CD4-positive, alpha-beta T cell treated with Interleukin-17A for 1 hour (primary cell): Measurements from ENCODE around the gene TMED4.

Experiments used
- DNase-seq: peaks from one replicate; pipeline ENCODE4 v3.0.0-alpha.2; 2020

Gene TMED4

GRCh38 chr7:44581879-44582603 lies at the start of gene TMED4:
Gene TMED4, minus strand, starts transcription at chr7:44582231. Its CDS starts 25 bp downstream, at chr7:44582206.
- DNase-seq, result peak; percentile 100

- DNase-seq, result peak; percentile 77
Observed at GRCh38 chr7:44631458-44632115, 49.6 kb upstream of the TMED4 start.

GRCh38 chr7:44630792-44631457 lies 48.9 kb upstream of the TMED4 start:
- DNase-seq, result no peak

- no peak for DNase-seq
Observed at GRCh38 chr7:44629829-44630522, 47.9 kb upstream of the TMED4 start.

GRCh38 chr7:44626620-44627019 lies 44.6 kb upstream of the TMED4 start:
- DNase-seq, result no peak

- DNase-seq, result peak; percentile 62
Observed at GRCh38 chr7:44625526-44626471, 43.8 kb upstream of the TMED4 start.

- DNase-seq, result peak; percentile 49
Observed at GRCh38 chr7:44624318-44624717, 42.3 kb upstream of the TMED4 start.

- peak; percentile 57 for DNase-seq
Observed at GRCh38 chr7:44622342-44623151, 40.5 kb upstream of the TMED4 start.

- no peak for DNase-seq
Observed at GRCh38 chr7:44621750-44622103, 39.7 kb upstream of the TMED4 start.

GRCh38 chr7:44621034-44621749 lies 39.2 kb upstream of the TMED4 start:
- no peak for DNase-seq

- DNase-seq, result peak; percentile 73
Observed at GRCh38 chr7:44618753-44619152, 36.7 kb upstream of the TMED4 start.

- DNase-seq, result no peak
Observed at GRCh38 chr7:44618045-44618444, 36.0 kb upstream of the TMED4 start.

- peak; percentile 41 for DNase-seq
Observed at GRCh38 chr7:44617225-44617890, 35.3 kb upstream of the TMED4 start.

- DNase-seq, result no peak
Observed at GRCh38 chr7:44616545-44616944, 34.5 kb upstream of the TMED4 start.

- DNase-seq, result no peak
Observed at GRCh38 chr7:44615793-44616192, 33.8 kb upstream of the TMED4 start.

- peak; percentile 71 for DNase-seq
Observed at GRCh38 chr7:44615149-44615611, 33.1 kb upstream of the TMED4 start.

GRCh38 chr7:44609829-44610228 lies 27.8 kb upstream of the TMED4 start:
- no peak for DNase-seq

- DNase-seq, result peak; percentile 51
Observed at GRCh38 chr7:44608916-44609648, 27.1 kb upstream of the TMED4 start.
